PC-3 (cell line): ENCODE results near the gene ATP8B3. TPM values are rescaled to one million over a fixed set of nuclear protein-coding genes. Genes with fewer than 3 reads are reported as not detected.

Experiments used
- ATAC-seq: fragments of 200-7000 bp; cut with Tn5 transposase; 2 replicates; pipeline ENCODE4 v1.9.1; 2020; ENCODE audit warnings: mild to moderate bottlenecking, moderate library complexity
- BruUV-seq: library from RNA; stranded (reverse); fragments of 400-500 nt; replicated peaks from 2 replicates; lab custom pipeline; 2021; lab: Mats Ljungman, UMichigan
- CTCF ChIA-PET: fragments of 300-600 bp; sonication (Branson Sonifier 250); formaldehyde crosslinking; loops from one replicate; lab custom pipeline; 2022; ENCODE audit warnings: antibody characterized with exemption; lab: Charles Lee
- POLR2A ChIA-PET: fragments of 300-600 bp; sonication (Branson Sonifier 250); formaldehyde crosslinking; loops from one replicate; lab custom pipeline; 2022; ENCODE audit warnings: antibody characterized with exemption; ENCODE audit not compliant: unreplicated experiment; lab: Charles Lee
- DNase-seq: peaks from one replicate; pipeline ENCODE4 v3.0.0-alpha.2; 2015
- H2AFZ ChIP-seq: fragments of 300-600 bp; sonication (generic); 2 replicates; pipeline ENCODE4 v1.6.0; 2016; ENCODE audit warnings: antibody characterized with exemption, low read length
- H3F3A ChIP-seq: fragments of 300-600 bp; sonication (generic); one replicate; pipeline ENCODE4 v1.6.0; 2017; ENCODE audit warnings: antibody characterized with exemption, low read length, control low read depth, mild to moderate bottlenecking; ENCODE audit not compliant: unreplicated experiment
- H3K27ac ChIP-seq: fragments of 300-600 bp; sonication (generic); 2 replicates; pipeline ENCODE4 v1.5.1; 2016; ENCODE audit warnings: mild to moderate bottlenecking, low read length
- H3K27me3 ChIP-seq: fragments of 300-600 bp; sonication (generic); 2 replicates; pipeline ENCODE4 v1.6.1; 2016; ENCODE audit warnings: low read length, mixed read lengths
- H3K36me3 ChIP-seq: fragments of 300-600 bp; sonication (generic); 2 replicates; pipeline ENCODE4 v1.6.1; 2016; ENCODE audit warnings: low read depth, mixed run types, low read length, mixed read lengths
- H3K4me1 ChIP-seq: fragments of 300-600 bp; sonication (generic); 2 replicates; pipeline ENCODE4 v1.5.1; 2016; ENCODE audit warnings: low read length; ENCODE audit not compliant: insufficient read depth
- H3K4me2 ChIP-seq: fragments of 300-600 bp; sonication (generic); 2 replicates; pipeline ENCODE4 v1.6.0; 2016; ENCODE audit warnings: low read length
- H3K4me3 ChIP-seq: fragments of 300-600 bp; sonication (generic); 2 replicates; pipeline ENCODE4 v1.5.1; 2016; ENCODE audit warnings: mild to moderate bottlenecking, low read length, mixed read lengths
- H3K79me2 ChIP-seq: fragments of 300-600 bp; sonication (generic); 2 replicates; pipeline ENCODE4 v1.6.1; 2017; ENCODE audit warnings: low read length, mixed read lengths
- H3K9ac ChIP-seq: fragments of 300-600 bp; sonication (generic); 2 replicates; pipeline ENCODE4 v1.6.0; 2016; ENCODE audit warnings: mild to moderate bottlenecking, low read length
- H3K9me2 ChIP-seq: fragments of 300-600 bp; sonication (generic); replicated peaks from 2 replicates; pipeline ENCODE4 v1.6.1; 2016; ENCODE audit warnings: mixed run types, low read length, mixed read lengths
- H3K9me3 ChIP-seq: fragments of 300-600 bp; sonication (generic); 2 replicates; pipeline ENCODE4 v1.6.1; 2016; ENCODE audit warnings: low read length, mixed read lengths
- H4K20me1 ChIP-seq: fragments of 300-600 bp; sonication (generic); 2 replicates; pipeline ENCODE4 v1.6.1; 2016; ENCODE audit warnings: low read length, mixed read lengths
- EZH2 ChIP-seq: fragments of 300-600 bp; sonication (generic); IDR thresholded peaks from one replicate; pipeline ENCODE4 v1.6.1; 2017; ENCODE audit warnings: antibody characterized with exemption, mild to moderate bottlenecking, low read length; ENCODE audit not compliant: unreplicated experiment
- EZH2phosphoT487 ChIP-seq: fragments of 300-600 bp; sonication (generic); IDR thresholded peaks from 2 replicates; pipeline ENCODE4 v1.6.1; 2018; ENCODE audit warnings: mild to moderate bottlenecking, antibody characterized with exemption, low read length, borderline replicate concordance
- intact Hi-C: fragments of 100-400 bp; cut with micrococcal nuclease; formaldehyde crosslinking; loops from 2 replicates; pipeline ENCODE4 v1.9.0; 2023
- total RNA-seq: library from RNA; depleted of rRNA; stranded (reverse); fragments of >200 nt; gene quantifications from 2 replicates; pipeline ENCODE4 v1.2.3, GENCODE V29; 2014
- TF ChIP-seq, protein P1 (sequence below): fragments of 300-600 bp; sonication (generic); conservative IDR thresholded peaks from 2 replicates; pipeline ENCODE4 v1.5.1; 2017; ENCODE audit warnings: antibody characterized with exemption, low read depth, mild to moderate bottlenecking, low read length

The ATP8B3 gene
- total RNA-seq, 1 experiment from 2014 or later = 4.2 TPM

GRCh38 chr19:1811472-1811894 lies 593 bp downstream of the ATP8B3 start:
- Histone ChIP-seq H3K79me2 (no peaks in the 10 kb centered on the region), H3K4me2 (peak overlapping the region; percentile 87), H4K20me1 (no peaks in the 10 kb centered on the region), H3K9ac (peak overlapping the region; percentile 59), H2AFZ (peak overlapping the region; percentile 43), H3K27me3 (no peaks in the 10 kb centered on the region), H3K9me2 (no peaks in the 10 kb centered on the region), H3K27ac (peak overlapping the region; percentile 25), H3F3A (no peaks in the 10 kb centered on the region), H3K9me3 (no peaks in the 10 kb centered on the region), H3K4me1 (peaks cover 15% of the 10 kb centered on the region), H3K36me3 (no peaks in the 10 kb centered on the region), H3K4me3 (peak overlapping the region; percentile 67)
- ChIA-PET POLR2A (no interaction called here), CTCF (interaction anchor here (0.6 kb wide), 1 partner anchor 245 kb away, joined by 4 read pairs; no protein-coding TSS in a partner anchor)
- TF ChIP-seq, protein P1, sequence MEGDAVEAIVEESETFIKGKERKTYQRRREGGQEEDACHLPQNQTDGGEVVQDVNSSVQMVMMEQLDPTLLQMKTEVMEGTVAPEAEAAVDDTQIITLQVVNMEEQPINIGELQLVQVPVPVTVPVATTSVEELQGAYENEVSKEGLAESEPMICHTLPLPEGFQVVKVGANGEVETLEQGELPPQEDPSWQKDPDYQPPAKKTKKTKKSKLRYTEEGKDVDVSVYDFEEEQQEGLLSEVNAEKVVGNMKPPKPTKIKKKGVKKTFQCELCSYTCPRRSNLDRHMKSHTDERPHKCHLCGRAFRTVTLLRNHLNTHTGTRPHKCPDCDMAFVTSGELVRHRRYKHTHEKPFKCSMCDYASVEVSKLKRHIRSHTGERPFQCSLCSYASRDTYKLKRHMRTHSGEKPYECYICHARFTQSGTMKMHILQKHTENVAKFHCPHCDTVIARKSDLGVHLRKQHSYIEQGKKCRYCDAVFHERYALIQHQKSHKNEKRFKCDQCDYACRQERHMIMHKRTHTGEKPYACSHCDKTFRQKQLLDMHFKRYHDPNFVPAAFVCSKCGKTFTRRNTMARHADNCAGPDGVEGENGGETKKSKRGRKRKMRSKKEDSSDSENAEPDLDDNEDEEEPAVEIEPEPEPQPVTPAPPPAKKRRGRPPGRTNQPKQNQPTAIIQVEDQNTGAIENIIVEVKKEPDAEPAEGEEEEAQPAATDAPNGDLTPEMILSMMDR = no peak
- no peak for TF ChIP-seq EZH2phosphoT487
- no peak for TF ChIP-seq EZH2
- intact Hi-C loops = no loop called here
- peak; percentile 95 for DNase-seq
- peak; percentile 47 for ATAC-seq
- no TSS peak for BruUV-seq

- Histone ChIP-seq H3K9me3 (no peaks in the 10 kb centered on the region), H3F3A (no peaks in the 10 kb centered on the region), H3K4me2 (peak overlapping the region; percentile 87), H2AFZ (no peak overlapping the region), H3K9ac (no peak overlapping the region), H3K36me3 (no peaks in the 10 kb centered on the region), H3K27ac (no peak overlapping the region), H3K27me3 (no peaks in the 10 kb centered on the region), H3K9me2 (no peaks in the 10 kb centered on the region), H4K20me1 (no peaks in the 10 kb centered on the region), H3K4me3 (no peak overlapping the region), H3K79me2 (no peaks in the 10 kb centered on the region), H3K4me1 (peaks cover 15% of the 10 kb centered on the region)
- no peak for DNase-seq
- intact Hi-C loops = no loop called here
- no peak for TF ChIP-seq EZH2phosphoT487
- BruUV-seq = no TSS peak
- ChIA-PET POLR2A (no interaction called here), CTCF (no interaction called here)
- ATAC-seq = no peak
Measured at GRCh38 chr19:1810439-1811160, 1.5 kb downstream of the ATP8B3 start.

- H2AFZ ChIP-seq = no peak overlapping the region
- BruUV-seq = no TSS peak
- DNase-seq = no peak
- no peaks in the 10 kb centered on the region for H3K27me3 ChIP-seq
- H3K9me2 ChIP-seq = no peaks in the 10 kb centered on the region
- H3K79me2 ChIP-seq = no peaks in the 10 kb centered on the region
- H3K9ac ChIP-seq = no peak overlapping the region
- TF ChIP-seq, protein P1 = no peak
- TF ChIP-seq EZH2phosphoT487 (no peak), EZH2 (no peak)
- no peak for ATAC-seq
- no peaks in the 10 kb centered on the region for H3F3A ChIP-seq
- ChIA-PET CTCF (no interaction called here), POLR2A (no interaction called here)
- H3K36me3 ChIP-seq = no peaks in the 10 kb centered on the region
- H3K27ac ChIP-seq = no peak overlapping the region
- H4K20me1 ChIP-seq = no peaks in the 10 kb centered on the region
- H3K9me3 ChIP-seq = no peaks in the 10 kb centered on the region
- H3K4me1 ChIP-seq = peaks cover 15% of the 10 kb centered on the region
- intact Hi-C loops = no loop called here
- H3K4me2 ChIP-seq = no peak overlapping the region
- H3K4me3 ChIP-seq = no peak overlapping the region
Measured at GRCh38 chr19:1809678-1810077, 2.4 kb downstream of the ATP8B3 start.
